Fibroblast of skin of right quadriceps (primary cell): ENCODE data around the gene SDHC.
A peak's percentile ranks its signal among the peaks of the same experiment; 100 is the strongest.
"Not testable (repeated sequence)": the region's sequence is repeated elsewhere in the genome, so short reads cannot be mapped to it uniquely, and the experiment has no call there.

Experiments used
- DNase-seq: peaks from one replicate; pipeline ENCODE4 v3.0.0-alpha.2; 2013

Gene SDHC

GRCh38 chr1:161313554-161314200, 504 bp upstream of the SDHC start:
- no peak for DNase-seq

GRCh38 chr1:161315841-161316674, 1.9 kb downstream of the SDHC start:
- not testable (repeated sequence) for DNase-seq

GRCh38 chr1:161324020-161324419, 9.8 kb downstream of the SDHC start:
- DNase-seq = no peak

GRCh38 chr1:161330346-161330745, 16.2 kb downstream of the SDHC start:
- DNase-seq = no peak

GRCh38 chr1:161333166-161333565, 19.0 kb downstream of the SDHC start:
- no peak for DNase-seq

GRCh38 chr1:161335796-161336195, 21.6 kb downstream of the SDHC start:
- DNase-seq = no peak

GRCh38 chr1:161342177-161342576, 28.0 kb downstream of the SDHC start:
- DNase-seq = no peak

GRCh38 chr1:161342821-161343220, 28.6 kb downstream of the SDHC start:
- no peak for DNase-seq

- no peak for DNase-seq
These were observed 36.5 kb downstream of the SDHC start for GRCh38 chr1:161350671-161351070.

- no peak for DNase-seq
These were observed 37.3 kb downstream of the SDHC start for GRCh38 chr1:161351482-161351881.

- DNase-seq = no peak
These were observed 42.9 kb downstream of the SDHC start for GRCh38 chr1:161357073-161357472.

- DNase-seq = no peak
These were observed 45.1 kb downstream of the SDHC start for GRCh38 chr1:161359291-161359690.

- DNase-seq = no peak
These were observed 50.2 kb downstream of the SDHC start for GRCh38 chr1:161364332-161364731.

- no peak for DNase-seq
These were observed 51.0 kb downstream of the SDHC start for GRCh38 chr1:161365207-161365606.

- DNase-seq = peak; percentile 55
These were observed 53.7 kb downstream of the SDHC start, which contains the start of gene CFAP126 for GRCh38 chr1:161367684-161368400. Gene CFAP126, minus strand, starts transcription at chr1:161367876. Its CDS starts 8 bp downstream, at chr1:161367868.

GRCh38 chr1:161373442-161373841, 59.3 kb downstream of the SDHC start:
- DNase-seq = no peak

- DNase-seq = no peak
These were observed 60.2 kb downstream of the SDHC start for GRCh38 chr1:161374373-161374772.

GRCh38 chr1:161378014-161378413, 63.8 kb downstream of the SDHC start:
- DNase-seq = no peak

- no peak for DNase-seq
These were observed 64.9 kb downstream of the SDHC start for GRCh38 chr1:161379071-161379470.

GRCh38 chr1:161381707-161382106, 67.5 kb downstream of the SDHC start:
- DNase-seq = no peak

GRCh38 chr1:161382214-161383019, 68.2 kb downstream of the SDHC start:
- peak; percentile 63 for DNase-seq

- no peak for DNase-seq
These were observed 74.5 kb downstream of the SDHC start for GRCh38 chr1:161388639-161389038.

GRCh38 chr1:161389158-161389557, 75.0 kb downstream of the SDHC start:
- DNase-seq = not testable (repeated sequence)
